ENCODE measurements around the gene NIF3L1. TPM values are rescaled to one million over a fixed set of nuclear protein-coding genes. Genes with fewer than 3 reads are reported as not detected.

NIF3L1 gene
- polyA plus RNA-seq, 1 experiment = 38.7 TPM

- H3K9me3 ChIP-seq (ENCODE audit: control insufficient read depth, insufficient read depth, low read length) = no peaks in the 10 kb centered on the region
- no peak for DNase-seq (ENCODE audit: low read depth, low spot score)
- CTCF ChIA-PET = interaction anchor here (1.1 to 1.8 kb wide), 2 partner anchors 170 to 171 kb away, joined by 3 to 7 read pairs; no protein-coding TSS in a partner anchor
- POLR2A ChIA-PET = no interaction called here
- H3K27me3 ChIP-seq (ENCODE audit: control insufficient read depth, insufficient read depth, low read length) = no peaks in the 10 kb centered on the region
- TF ChIP-seq CTCF (IDR thresholded peaks at IDR 0.05; ENCODE audit: low read depth, low read length) = no peak
- H3K27ac ChIP-seq (ENCODE audit: low read depth, low read length) = no peak overlapping the region
- no peak overlapping the region for H3K4me3 ChIP-seq (ENCODE audit: low read depth, low read length)
These were observed 10.3 kb downstream of the NIF3L1 start for GRCh38 chr2:200899482-200899881.

- no peaks in the 10 kb centered on the region for H3K9me3 ChIP-seq (ENCODE audit: control insufficient read depth, insufficient read depth, low read length)
- no peaks in the 10 kb centered on the region for H3K27me3 ChIP-seq (ENCODE audit: control insufficient read depth, insufficient read depth, low read length)
- CTCF ChIA-PET = interaction anchor here (0.6 to 2.0 kb wide), 21 partner anchors 9 to 331 kb away, joined by 3 to 55 read pairs (median 4); partner anchors contain the start of genes CASP10, NIF3L1 and PPIL3
- no peak overlapping the region for H3K27ac ChIP-seq (ENCODE audit: low read depth, low read length)
- H3K4me3 ChIP-seq (ENCODE audit: low read depth, low read length) = no peak overlapping the region
- peak; percentile 84 for TF ChIP-seq CTCF (IDR thresholded peaks at IDR 0.05; ENCODE audit: low read depth, low read length)
- DNase-seq (ENCODE audit: low read depth, low spot score) = peak; percentile 81
- POLR2A ChIA-PET = interaction anchor here (0.6 kb wide), 1 partner anchor 1141 kb away, joined by 3 read pairs; no protein-coding TSS in a partner anchor
These were observed 12.4 kb downstream of the NIF3L1 start for GRCh38 chr2:200901459-200902072.

GRCh38 chr2:200905618-200906296 lies 16.6 kb downstream of the NIF3L1 start:
- ChIA-PET POLR2A (no interaction called here), CTCF (interaction anchor here (0.7 to 6.2 kb wide), 20 partner anchors 9 to 393 kb away, joined by 3 to 125 read pairs (median 4); partner anchors contain the start of gene CASP10)
- H3K4me3 ChIP-seq (ENCODE audit: low read depth, low read length) = no peak overlapping the region
- H3K27me3 ChIP-seq (ENCODE audit: control insufficient read depth, insufficient read depth, low read length) = no peaks in the 10 kb centered on the region
- TF ChIP-seq CTCF (IDR thresholded peaks at IDR 0.05; ENCODE audit: low read depth, low read length) = peak; percentile 87
- DNase-seq (ENCODE audit: low read depth, low spot score) = peak; percentile 38
- H3K27ac ChIP-seq (ENCODE audit: low read depth, low read length) = no peak overlapping the region
- H3K9me3 ChIP-seq (ENCODE audit: control insufficient read depth, insufficient read depth, low read length) = no peaks in the 10 kb centered on the region

- ChIA-PET POLR2A (no interaction called here), CTCF (no interaction called here)
- Histone ChIP-seq H3K4me3 (ENCODE audit: low read depth, low read length) (no peak overlapping the region), H3K27me3 (ENCODE audit: control insufficient read depth, insufficient read depth, low read length) (no peaks in the 10 kb centered on the region), H3K9me3 (ENCODE audit: control insufficient read depth, insufficient read depth, low read length) (no peaks in the 10 kb centered on the region), H3K27ac (ENCODE audit: low read depth, low read length) (no peak overlapping the region)
- DNase-seq (ENCODE audit: low read depth, low spot score) = no peak
- TF ChIP-seq CTCF (IDR thresholded peaks at IDR 0.05; ENCODE audit: low read depth, low read length) = no peak
These were observed 20.8 kb downstream of the NIF3L1 start for GRCh38 chr2:200909958-200910357.

GRCh38 chr2:200913654-200914053 lies 24.5 kb downstream of the NIF3L1 start:
- POLR2A ChIA-PET = interaction anchor here (0.7 kb wide), 1 partner anchor 14 kb away, joined by 4 read pairs; no protein-coding TSS in a partner anchor
- no peak overlapping the region for H3K27ac ChIP-seq (ENCODE audit: low read depth, low read length)
- H3K4me3 ChIP-seq (ENCODE audit: low read depth, low read length) = no peak overlapping the region
- no peaks in the 10 kb centered on the region for H3K27me3 ChIP-seq (ENCODE audit: control insufficient read depth, insufficient read depth, low read length)
- TF ChIP-seq CTCF (IDR thresholded peaks at IDR 0.05; ENCODE audit: low read depth, low read length) = no peak
- H3K9me3 ChIP-seq (ENCODE audit: control insufficient read depth, insufficient read depth, low read length) = no peaks in the 10 kb centered on the region
- CTCF ChIA-PET = interaction anchor here (1.2 to 2.0 kb wide), 3 partner anchors 12 to 245 kb away, joined by 3 to 9 read pairs (median 3); no protein-coding TSS in a partner anchor
- no peak for DNase-seq (ENCODE audit: low read depth, low spot score)
